Activated CD8-positive, alpha-beta memory T cell treated with anti-CD3 and anti-CD28 coated beads, Interleukin-2, amount 50 U/mL, for 1 hour (primary cell): ENCODE data around the gene RHBDD3.

ENCODE experiments used
- DNase-seq: peaks from one replicate; pipeline ENCODE4 v3.0.0-alpha.2; 2020; ENCODE audit errors: extremely low read depth

The RHBDD3 gene

GRCh38 chr22:29306175-29306834 lies 38.5 kb upstream of the RHBDD3 start, which contains the start of gene GAS2L1:
GAS2L1 (plus strand) TSS chr22:29306650; CDS start chr22:29308106, 1,456 bp downstream.
- DNase-seq = no peak

DNA sequence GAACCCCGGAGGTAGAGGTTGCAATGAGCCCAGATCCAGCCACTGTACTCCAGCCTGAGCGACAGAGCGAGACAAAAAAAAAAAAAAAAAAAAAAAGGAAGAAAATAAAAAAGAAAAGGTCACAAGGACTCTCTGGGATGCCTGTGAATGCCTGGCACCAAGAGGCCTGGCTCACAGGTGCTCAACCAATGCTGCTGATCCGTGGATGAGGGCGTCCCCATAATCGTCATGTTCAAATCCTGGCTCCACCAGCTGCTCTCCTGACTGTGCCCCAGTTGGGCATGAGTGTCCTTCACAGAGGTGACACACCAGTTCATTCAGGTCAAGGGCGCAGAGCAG lies 38.0 kb upstream of the RHBDD3 start:
- no peak for DNase-seq

DNA sequence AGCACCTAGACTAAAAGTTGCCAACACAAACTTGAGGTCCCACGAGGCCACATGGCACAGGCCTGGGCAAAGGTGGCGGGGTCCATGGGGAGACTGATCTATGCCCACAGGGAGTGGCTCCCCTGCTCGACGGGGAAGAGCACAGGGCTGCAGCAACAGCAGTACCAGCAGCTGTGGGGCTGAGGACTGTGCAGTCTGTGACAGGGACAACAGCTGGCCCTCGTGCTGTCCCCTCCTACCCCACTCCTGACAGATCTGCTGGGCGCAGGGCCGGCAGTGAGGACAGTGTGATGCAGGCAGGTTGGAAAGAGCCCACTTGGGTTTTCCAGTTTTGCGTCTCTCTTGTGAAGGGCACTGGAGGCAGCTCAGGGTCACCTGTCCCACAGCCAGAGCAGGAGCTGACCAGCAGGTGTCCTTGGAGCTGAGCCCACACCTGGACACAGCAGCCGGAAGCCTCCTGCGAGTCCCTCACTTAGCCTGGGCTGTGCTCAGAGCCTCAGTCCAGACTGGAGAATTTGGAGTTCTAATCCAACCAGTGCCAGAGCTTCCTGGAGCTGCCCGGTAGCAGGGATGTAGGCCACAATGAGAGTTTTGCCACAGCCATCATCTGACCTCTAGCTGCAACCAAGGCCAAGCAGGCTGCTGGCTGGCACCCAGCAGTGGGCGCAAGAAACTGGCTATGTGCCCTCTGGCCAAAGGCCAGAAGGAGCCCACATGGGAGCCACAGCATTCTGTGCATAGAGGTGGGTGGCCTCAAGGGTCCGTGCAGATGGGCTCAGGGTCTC lies 35.1 kb upstream of the RHBDD3 start:
- DNase-seq = no peak

- no peak for DNase-seq
Observed at GRCh38 chr22:29302402-29302680, 34.6 kb upstream of the RHBDD3 start.

- no peak for DNase-seq
Observed at GRCh38 chr22:29301716-29302401, 34.1 kb upstream of the RHBDD3 start.

GRCh38 chr22:29300807-29301601 lies 33.2 kb upstream of the RHBDD3 start:
- DNase-seq = no peak

DNA sequence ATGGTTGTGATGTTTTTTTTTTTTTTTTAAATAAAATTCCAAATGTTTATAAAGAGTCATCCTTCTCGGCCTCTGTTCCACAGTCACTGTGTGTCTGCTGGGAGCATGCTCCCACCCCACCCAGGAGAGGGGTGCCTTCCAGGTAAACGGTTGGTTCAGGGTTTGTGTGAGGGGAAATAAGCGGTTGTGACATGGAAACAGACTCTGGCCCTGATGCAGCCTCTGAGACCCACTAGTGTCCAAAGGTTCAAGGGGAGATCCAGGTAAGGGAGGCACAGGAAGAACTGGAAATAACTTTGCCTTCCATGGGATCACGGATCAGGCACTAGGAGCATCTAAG lies 32.7 kb upstream of the RHBDD3 start:
- no peak for DNase-seq

GRCh38 chr22:29299136-29299900 lies 31.5 kb upstream of the RHBDD3 start:
- DNase-seq = no peak

- no peak for DNase-seq
Observed at GRCh38 chr22:29298641-29299040, 30.9 kb upstream of the RHBDD3 start.

DNA sequence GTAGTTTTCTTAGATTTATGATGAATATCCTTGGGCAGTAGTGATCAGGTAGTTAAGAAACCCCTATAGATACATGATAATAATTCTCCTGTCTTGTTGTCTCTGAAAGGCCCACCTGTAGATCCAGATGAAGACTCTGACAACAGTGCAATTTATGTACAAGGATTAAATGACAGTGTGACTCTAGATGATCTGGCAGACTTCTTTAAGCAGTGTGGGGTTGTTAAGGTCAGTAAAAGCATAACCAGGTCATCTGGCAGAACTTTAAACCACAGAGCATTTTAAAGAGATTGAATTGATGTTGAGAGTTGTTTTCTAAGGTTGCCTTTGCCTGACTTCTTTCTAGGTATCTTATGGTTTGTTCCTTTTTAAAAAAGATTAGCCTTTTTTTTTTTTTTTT lies 24.6 kb upstream of the RHBDD3 start:
- DNase-seq = no peak

DNA sequence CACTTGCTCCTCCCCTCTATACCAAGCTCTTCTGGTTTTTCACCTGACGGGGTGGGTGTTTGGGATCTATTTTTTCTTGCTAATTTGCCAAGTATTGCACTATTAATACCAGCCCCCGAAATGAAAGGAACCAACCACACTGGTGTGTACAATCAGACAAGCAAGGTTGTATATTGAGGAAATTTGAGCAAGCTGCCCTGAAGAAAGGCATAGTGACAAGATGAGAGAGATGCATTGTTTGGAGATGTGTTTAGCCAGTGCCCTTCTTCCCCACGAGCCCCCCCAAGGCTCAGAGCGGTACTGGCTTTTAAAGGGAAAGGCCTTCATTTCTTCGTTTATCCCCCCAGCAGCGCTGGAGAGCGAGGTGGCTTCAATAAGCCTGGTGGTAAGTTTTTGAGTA lies 23.4 kb upstream of the RHBDD3 start:
- DNase-seq = no peak

DNA sequence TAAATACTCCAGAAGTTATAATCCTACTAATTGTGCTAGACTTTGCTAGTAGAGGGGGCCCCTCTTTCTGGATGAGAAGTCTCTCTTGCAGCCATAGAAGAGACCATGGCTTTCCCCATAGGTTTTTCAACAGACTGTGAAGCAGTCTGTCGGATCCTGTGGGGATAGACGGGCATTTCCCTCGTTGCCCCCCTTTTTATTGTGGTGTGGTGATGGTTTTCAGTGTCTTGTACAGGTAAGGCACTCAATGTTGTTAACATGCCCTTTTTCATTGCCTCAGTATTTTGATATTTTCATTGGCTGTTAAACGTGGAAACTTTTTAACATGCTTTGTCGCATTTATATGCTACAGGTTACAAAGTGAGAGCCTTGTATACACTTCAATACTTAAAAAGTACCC lies 22.3 kb upstream of the RHBDD3 start:
- no peak for DNase-seq

DNA sequence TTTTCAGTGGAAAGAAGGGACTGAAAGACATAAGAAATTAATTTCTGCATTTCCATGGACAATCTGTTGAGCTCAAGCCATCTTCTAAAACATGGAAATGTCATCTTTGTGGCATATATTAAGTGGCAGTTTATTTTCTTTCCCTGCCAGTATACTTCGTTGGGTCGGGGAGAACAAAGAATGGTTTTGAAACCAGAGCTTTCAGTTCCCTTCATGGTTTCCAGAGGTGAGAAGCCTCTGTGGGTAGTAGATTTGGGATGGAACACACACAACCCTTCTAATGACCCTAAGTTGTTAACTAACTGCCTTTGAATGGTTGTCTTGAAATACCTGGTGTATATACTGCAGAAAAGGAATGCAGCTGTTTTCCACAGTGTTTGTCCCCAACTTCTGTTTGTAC lies 21.1 kb upstream of the RHBDD3 start:
- no peak for DNase-seq

GRCh38 chr22:29284196-29284595 lies 16.4 kb upstream of the RHBDD3 start:
- no peak for DNase-seq

GRCh38 chr22:29277927-29278326 lies 10.1 kb upstream of the RHBDD3 start:
- DNase-seq = no peak

- no peak for DNase-seq
Observed at GRCh38 chr22:29275819-29276565, 8.2 kb upstream of the RHBDD3 start.

GRCh38 chr22:29275167-29275566 lies 7.4 kb upstream of the RHBDD3 start:
- no peak for DNase-seq

GRCh38 chr22:29272624-29273023 lies 4.8 kb upstream of the RHBDD3 start:
- DNase-seq = no peak

- no peak for DNase-seq
Observed at GRCh38 chr22:29270475-29271271, 2.9 kb upstream of the RHBDD3 start.
